Hepatocyte (in vitro differentiated cells): ENCODE results near the gene GRIK1. TPM values are rescaled to one million over a fixed set of nuclear protein-coding genes. Genes with fewer than 3 reads are reported as not detected.

Source experiments
- DNase-seq: peaks from one replicate; pipeline ENCODE4 v3.0.0-alpha.2; 2016; ENCODE audit warnings: low spot score
- H2AFZ ChIP-seq: fragments of 200-600 bp; sonication (generic); 2 replicates; pipeline ENCODE4 v1.6.0; 2016; ENCODE audit warnings: antibody characterized with exemption, mild to moderate bottlenecking
- H3K27ac ChIP-seq: fragments of 200-600 bp; sonication (generic); 2 replicates; pipeline ENCODE4 v1.5.1; 2016; ENCODE audit warnings: mild to moderate bottlenecking
- H3K27me3 ChIP-seq: fragments of 200-600 bp; sonication (generic); 2 replicates; pipeline ENCODE4 v1.6.1; 2016
- H3K36me3 ChIP-seq: fragments of 200-600 bp; sonication (generic); replicated peaks from 2 replicates; pipeline ENCODE4 v1.5.1; 2016; ENCODE audit warnings: low read depth; ENCODE audit not compliant: insufficient read depth
- H3K4me1 ChIP-seq: fragments of 200-600 bp; sonication (generic); 2 replicates; pipeline ENCODE4 v1.5.1; 2016; ENCODE audit warnings: mild to moderate bottlenecking, moderate library complexity; ENCODE audit not compliant: insufficient read depth
- H3K4me2 ChIP-seq: fragments of 200-600 bp; sonication (generic); 2 replicates; pipeline ENCODE4 v1.6.0; 2016
- H3K4me3 ChIP-seq: fragments of 200-600 bp; sonication (generic); 2 replicates; pipeline ENCODE4 v1.5.1; 2016; ENCODE audit warnings: mild to moderate bottlenecking
- H3K79me2 ChIP-seq: fragments of 200-600 bp; sonication (generic); 2 replicates; pipeline ENCODE4 v1.6.0; 2017; ENCODE audit warnings: mild to moderate bottlenecking
- H3K9me2 ChIP-seq: fragments of 200-600 bp; sonication (generic); replicated peaks from 2 replicates; pipeline ENCODE4 v1.6.0; 2017; ENCODE audit warnings: mild to moderate bottlenecking; ENCODE audit not compliant: insufficient read depth
- H3K9me3 ChIP-seq: fragments of 200-600 bp; sonication (generic); 2 replicates; pipeline ENCODE4 v1.5.1; 2016; ENCODE audit warnings: low read depth, mild to moderate bottlenecking
- H4K20me1 ChIP-seq: fragments of 200-600 bp; sonication (generic); 2 replicates; pipeline ENCODE4 v1.6.0; 2016; ENCODE audit warnings: mild to moderate bottlenecking; ENCODE audit not compliant: insufficient read depth, poor library complexity, severe bottlenecking
- EZH2 ChIP-seq: fragments of 200-600 bp; sonication (generic); IDR thresholded peaks from 2 replicates; pipeline ENCODE4 v1.6.1; 2016; ENCODE audit warnings: antibody characterized with exemption, mild to moderate bottlenecking, borderline replicate concordance
- EZH2phosphoT487 ChIP-seq: fragments of 200-600 bp; sonication (generic); IDR thresholded peaks from one replicate; pipeline ENCODE4 v1.6.1; 2018; ENCODE audit warnings: antibody characterized with exemption, mild to moderate bottlenecking, low read depth, moderate library complexity; ENCODE audit not compliant: unreplicated experiment, severe bottlenecking
- WGBS: methylation state at CpG from one replicate; pipeline ENCODE4 v1.1.6; 2016; ENCODE audit warnings: low lambda C conversion rate; ENCODE audit errors: missing lambda C conversion rate; 5-methylcytosine and 5-hydroxymethylcytosine counted together
- polyA plus RNA-seq: library from polyadenylated mRNA; unstranded; fragments of >200 nt; fragmentation: Nextera tagmentation; extraction: Ambion mirVana; gene quantifications from 2 replicates; pipeline ENCODE4 v1.2.1, GENCODE V29; 2016
- total RNA-seq: library from RNA; depleted of rRNA; stranded (reverse); fragments of >200 nt; gene quantifications from 2 replicates; pipeline ENCODE4 v1.2.3, GENCODE V29; 2014
- TF ChIP-seq, protein P1 (sequence below): fragments of 200-600 bp; sonication (generic); IDR thresholded peaks from 2 replicates; pipeline ENCODE4 v1.5.1; 2016; ENCODE audit warnings: antibody characterized with exemption, mild to moderate bottlenecking; ENCODE audit not compliant: poor library complexity

Gene GRIK1
- total and polyA plus RNA-seq, 2 experiments from 2014 or later: 0.77 to 2.3 TPM

GRCh38 chr21:29657240-29657989, 282.4 kb downstream of the GRIK1 start:
- 53% methylated on average over 9 of the region's 9 CpGs for WGBS
- Histone ChIP-seq H3K27me3 (no peaks in the 10 kb centered on the region), H3K4me3 (no peak overlapping the region), H3K36me3 (no peaks in the 10 kb centered on the region), H3K9me3 (no peaks in the 10 kb centered on the region), H3K79me2 (no peaks in the 10 kb centered on the region), H3K4me2 (no peak overlapping the region), H3K4me1 (no peaks in the 10 kb centered on the region), H4K20me1 (no peaks in the 10 kb centered on the region), H2AFZ (no peak overlapping the region), H3K27ac (no peak overlapping the region), H3K9me2 (no peaks in the 10 kb centered on the region)
- no peak for TF ChIP-seq EZH2
- no peak for TF ChIP-seq EZH2phosphoT487
- TF ChIP-seq, protein P1, sequence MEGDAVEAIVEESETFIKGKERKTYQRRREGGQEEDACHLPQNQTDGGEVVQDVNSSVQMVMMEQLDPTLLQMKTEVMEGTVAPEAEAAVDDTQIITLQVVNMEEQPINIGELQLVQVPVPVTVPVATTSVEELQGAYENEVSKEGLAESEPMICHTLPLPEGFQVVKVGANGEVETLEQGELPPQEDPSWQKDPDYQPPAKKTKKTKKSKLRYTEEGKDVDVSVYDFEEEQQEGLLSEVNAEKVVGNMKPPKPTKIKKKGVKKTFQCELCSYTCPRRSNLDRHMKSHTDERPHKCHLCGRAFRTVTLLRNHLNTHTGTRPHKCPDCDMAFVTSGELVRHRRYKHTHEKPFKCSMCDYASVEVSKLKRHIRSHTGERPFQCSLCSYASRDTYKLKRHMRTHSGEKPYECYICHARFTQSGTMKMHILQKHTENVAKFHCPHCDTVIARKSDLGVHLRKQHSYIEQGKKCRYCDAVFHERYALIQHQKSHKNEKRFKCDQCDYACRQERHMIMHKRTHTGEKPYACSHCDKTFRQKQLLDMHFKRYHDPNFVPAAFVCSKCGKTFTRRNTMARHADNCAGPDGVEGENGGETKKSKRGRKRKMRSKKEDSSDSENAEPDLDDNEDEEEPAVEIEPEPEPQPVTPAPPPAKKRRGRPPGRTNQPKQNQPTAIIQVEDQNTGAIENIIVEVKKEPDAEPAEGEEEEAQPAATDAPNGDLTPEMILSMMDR: no peak
- DNase-seq: no peak

- no peaks in the 10 kb centered on the region for H4K20me1 ChIP-seq
- H3K4me1 ChIP-seq: no peaks in the 10 kb centered on the region
- no peak for TF ChIP-seq EZH2phosphoT487
- TF ChIP-seq EZH2: no peak
- TF ChIP-seq, protein P1: no peak
- no peak overlapping the region for H3K4me2 ChIP-seq
- H2AFZ ChIP-seq: no peak overlapping the region
- no peak for DNase-seq
- no peak overlapping the region for H3K27ac ChIP-seq
- no peaks in the 10 kb centered on the region for H3K9me2 ChIP-seq
- no peaks in the 10 kb centered on the region for H3K79me2 ChIP-seq
- no peaks in the 10 kb centered on the region for H3K9me3 ChIP-seq
- WGBS: 66% methylated on average over 6 of the region's 6 CpGs
- H3K36me3 ChIP-seq: no peaks in the 10 kb centered on the region
- no peak overlapping the region for H3K4me3 ChIP-seq
- no peaks in the 10 kb centered on the region for H3K27me3 ChIP-seq
These were observed 283.1 kb downstream of the GRIK1 start for GRCh38 chr21:29656504-29657239.

- Histone ChIP-seq H4K20me1 (no peaks in the 10 kb centered on the region), H3K4me2 (no peak overlapping the region), H3K4me3 (no peak overlapping the region), H2AFZ (no peak overlapping the region), H3K36me3 (no peaks in the 10 kb centered on the region), H3K79me2 (no peaks in the 10 kb centered on the region), H3K27ac (no peak overlapping the region), H3K4me1 (no peaks in the 10 kb centered on the region), H3K9me3 (no peaks in the 10 kb centered on the region), H3K27me3 (no peaks in the 10 kb centered on the region), H3K9me2 (no peaks in the 10 kb centered on the region)
- WGBS: 96% methylated on average over 6 of the region's 6 CpGs
- TF ChIP-seq EZH2 (no peak), EZH2phosphoT487 (no peak)
- TF ChIP-seq, protein P1: no peak
- no peak for DNase-seq
These were observed 284.2 kb downstream of the GRIK1 start for GRCh38 chr21:29655577-29655976.
